Parathyroid adenoma (tissue), 2 donors: Measurements from ENCODE around the gene SLAMF6.

Source experiments
- H2AFZ ChIP-seq: fragments of 300-600 bp; sonication (generic); one replicate; pipeline ENCODE4 v1.7.0; 2017; ENCODE audit warnings: antibody characterized with exemption, mild to moderate bottlenecking
- H3K27ac ChIP-seq: fragments of 300-600 bp; sonication (generic); one replicate; pipeline ENCODE4 v1.7.0; 2017
- H3K27me3 ChIP-seq: fragments of 300-600 bp; sonication (generic); one replicate; pipeline ENCODE4 v1.7.0; 2017; ENCODE audit warnings: low read length; ENCODE audit not compliant: control insufficient read depth, insufficient read depth
- H3K36me3 ChIP-seq: fragments of 300-600 bp; sonication (generic); one replicate; pipeline ENCODE4 v1.7.0; 2017; ENCODE audit warnings: low read length; ENCODE audit not compliant: control insufficient read depth, insufficient read depth
- H3K4me1 ChIP-seq: fragments of 300-600 bp; sonication (generic); one replicate; pipeline ENCODE4 v1.7.0; 2017; ENCODE audit warnings: control low read depth
- H3K4me2 ChIP-seq: fragments of 300-600 bp; sonication (generic); one replicate; pipeline ENCODE4 v1.7.0; 2017; ENCODE audit warnings: low read length
- H3K4me3 ChIP-seq: fragments of 300-600 bp; sonication (generic); one replicate; pipeline ENCODE4 v1.7.0; 2017; ENCODE audit warnings: low read depth, low read length
- H3K79me2 ChIP-seq: fragments of 300-600 bp; sonication (generic); one replicate; pipeline ENCODE4 v1.7.0; 2017; ENCODE audit warnings: control low read depth
- H3K9ac ChIP-seq: fragments of 300-600 bp; sonication (generic); one replicate; pipeline ENCODE4 v1.7.0; 2017; ENCODE audit warnings: mild to moderate bottlenecking
- H3K9me3 ChIP-seq: fragments of 300-600 bp; sonication (generic); one replicate; pipeline ENCODE4 v1.7.0; 2017; ENCODE audit warnings: low read length; ENCODE audit not compliant: control insufficient read depth
- TF ChIP-seq, protein P1 (sequence below): fragments of 300-600 bp; sonication (generic); IDR thresholded peaks from one replicate; pipeline ENCODE4 v1.7.0; 2017; ENCODE audit warnings: antibody characterized with exemption, mild to moderate bottlenecking
- donor health status: primary hyperparathyroidism.

SLAMF6 gene

DNA sequence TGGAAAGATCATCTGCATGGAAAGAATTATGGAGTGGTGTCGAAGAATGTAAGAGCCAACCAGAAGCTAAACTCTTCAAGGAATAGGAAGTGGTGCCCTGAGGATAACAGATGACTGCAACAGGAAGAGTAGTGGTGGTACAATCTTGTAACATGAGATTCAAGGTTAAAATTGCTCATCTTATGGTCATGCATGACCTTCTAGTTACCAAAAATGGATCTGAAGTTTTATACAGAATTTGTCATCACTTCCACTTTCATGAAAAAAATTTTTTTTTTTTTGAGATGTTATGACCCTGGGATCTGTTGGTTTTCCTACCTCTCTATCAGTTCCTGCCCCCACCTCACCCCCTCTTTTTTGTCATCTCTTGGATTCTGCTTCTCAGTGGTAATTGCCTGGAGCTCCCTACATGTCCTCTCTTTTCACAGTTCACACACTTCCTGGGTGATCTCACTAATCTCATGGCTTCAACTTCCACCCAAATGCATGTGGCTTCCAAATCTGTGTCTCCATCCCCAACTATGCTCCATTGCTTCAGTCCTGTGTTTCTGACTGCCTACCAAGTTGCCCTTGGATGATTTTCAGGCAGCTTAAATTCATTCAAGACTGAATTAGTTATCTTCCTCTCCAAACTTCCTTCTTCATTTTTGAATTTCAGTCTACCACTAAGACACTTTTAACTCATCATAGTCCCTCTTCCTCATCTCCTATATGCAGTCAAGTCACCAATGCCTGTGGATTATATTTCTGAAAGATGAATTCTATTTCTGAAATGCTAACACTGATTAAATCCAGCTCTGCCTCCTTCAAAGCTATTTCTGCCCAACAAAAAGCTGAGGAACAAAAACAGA, 48.4 kb downstream of the SLAMF6 start:
- Histone ChIP-seq H3K4me1 (no peaks in the 10 kb centered on the region), H2AFZ (no peak overlapping the region), H3K9ac (no peak overlapping the region), H3K4me2 (no peak overlapping the region), H3K79me2 (no peaks in the 10 kb centered on the region), H3K4me3 (no peak overlapping the region), H3K9me3 (peaks cover 5% of the 10 kb centered on the region), H3K27ac (no peak overlapping the region), H3K27me3 (no peaks in the 10 kb centered on the region), H3K36me3 (no peaks in the 10 kb centered on the region)
- TF ChIP-seq, protein P1, sequence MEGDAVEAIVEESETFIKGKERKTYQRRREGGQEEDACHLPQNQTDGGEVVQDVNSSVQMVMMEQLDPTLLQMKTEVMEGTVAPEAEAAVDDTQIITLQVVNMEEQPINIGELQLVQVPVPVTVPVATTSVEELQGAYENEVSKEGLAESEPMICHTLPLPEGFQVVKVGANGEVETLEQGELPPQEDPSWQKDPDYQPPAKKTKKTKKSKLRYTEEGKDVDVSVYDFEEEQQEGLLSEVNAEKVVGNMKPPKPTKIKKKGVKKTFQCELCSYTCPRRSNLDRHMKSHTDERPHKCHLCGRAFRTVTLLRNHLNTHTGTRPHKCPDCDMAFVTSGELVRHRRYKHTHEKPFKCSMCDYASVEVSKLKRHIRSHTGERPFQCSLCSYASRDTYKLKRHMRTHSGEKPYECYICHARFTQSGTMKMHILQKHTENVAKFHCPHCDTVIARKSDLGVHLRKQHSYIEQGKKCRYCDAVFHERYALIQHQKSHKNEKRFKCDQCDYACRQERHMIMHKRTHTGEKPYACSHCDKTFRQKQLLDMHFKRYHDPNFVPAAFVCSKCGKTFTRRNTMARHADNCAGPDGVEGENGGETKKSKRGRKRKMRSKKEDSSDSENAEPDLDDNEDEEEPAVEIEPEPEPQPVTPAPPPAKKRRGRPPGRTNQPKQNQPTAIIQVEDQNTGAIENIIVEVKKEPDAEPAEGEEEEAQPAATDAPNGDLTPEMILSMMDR, result no peak

DNA sequence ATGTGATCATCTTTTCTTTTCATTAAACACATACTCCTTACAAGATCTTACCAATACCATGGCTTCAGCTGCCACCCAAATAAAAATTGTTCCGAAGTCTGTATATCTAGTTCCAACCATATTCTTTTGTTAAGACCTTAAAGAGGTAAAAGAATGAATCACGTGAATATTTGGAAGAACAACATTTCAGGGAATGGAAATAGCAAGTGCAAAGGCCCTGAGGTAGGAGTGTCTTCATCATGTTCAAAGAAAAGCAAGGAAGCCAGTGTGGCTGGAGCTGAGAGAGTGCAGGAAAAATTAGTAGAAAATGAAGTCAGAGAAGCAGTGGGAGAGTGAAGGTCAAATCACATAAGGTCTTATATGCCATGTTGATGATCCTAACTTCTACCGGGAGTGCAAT, 50.9 kb downstream of the SLAMF6 start:
- peaks cover 5% of the 10 kb centered on the region for H3K9me3 ChIP-seq
- H3K9ac ChIP-seq, result no peak overlapping the region
- H3K4me3 ChIP-seq, result no peak overlapping the region
- H3K27ac ChIP-seq, result no peak overlapping the region
- no peaks in the 10 kb centered on the region for H3K36me3 ChIP-seq
- no peaks in the 10 kb centered on the region for H3K4me1 ChIP-seq
- H3K4me2 ChIP-seq, result no peak overlapping the region
- no peaks in the 10 kb centered on the region for H3K79me2 ChIP-seq
- no peak overlapping the region for H2AFZ ChIP-seq
- TF ChIP-seq, protein P1, result no peak
- no peaks in the 10 kb centered on the region for H3K27me3 ChIP-seq

DNA sequence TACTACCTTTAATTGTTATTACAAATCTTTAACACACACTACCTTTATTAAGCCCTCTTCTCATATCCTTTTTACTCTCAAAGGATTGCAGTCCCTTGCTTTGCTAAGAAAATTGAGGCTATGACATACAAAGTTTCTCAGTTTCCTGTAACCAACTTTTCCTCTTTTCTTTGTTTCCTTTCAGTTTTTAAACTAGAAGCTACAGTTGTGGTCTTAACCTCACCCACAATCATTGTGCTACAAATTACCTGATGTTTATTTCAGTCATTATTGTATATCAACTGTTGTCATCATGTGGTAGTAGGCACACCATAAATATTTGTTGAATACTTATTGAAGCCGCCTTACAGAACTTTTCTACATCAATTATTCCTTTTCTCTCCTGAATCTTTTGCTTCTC, 51.8 kb downstream of the SLAMF6 start:
- no peaks in the 10 kb centered on the region for H3K27me3 ChIP-seq
- no peak overlapping the region for H3K4me2 ChIP-seq
- no peak overlapping the region for H3K9ac ChIP-seq
- no peak overlapping the region for H3K27ac ChIP-seq
- no peak overlapping the region for H2AFZ ChIP-seq
- H3K9me3 ChIP-seq, result peaks cover 5% of the 10 kb centered on the region
- no peak overlapping the region for H3K4me3 ChIP-seq
- H3K79me2 ChIP-seq, result no peaks in the 10 kb centered on the region
- H3K36me3 ChIP-seq, result no peaks in the 10 kb centered on the region
- TF ChIP-seq, protein P1, result no peak
- no peaks in the 10 kb centered on the region for H3K4me1 ChIP-seq

DNA sequence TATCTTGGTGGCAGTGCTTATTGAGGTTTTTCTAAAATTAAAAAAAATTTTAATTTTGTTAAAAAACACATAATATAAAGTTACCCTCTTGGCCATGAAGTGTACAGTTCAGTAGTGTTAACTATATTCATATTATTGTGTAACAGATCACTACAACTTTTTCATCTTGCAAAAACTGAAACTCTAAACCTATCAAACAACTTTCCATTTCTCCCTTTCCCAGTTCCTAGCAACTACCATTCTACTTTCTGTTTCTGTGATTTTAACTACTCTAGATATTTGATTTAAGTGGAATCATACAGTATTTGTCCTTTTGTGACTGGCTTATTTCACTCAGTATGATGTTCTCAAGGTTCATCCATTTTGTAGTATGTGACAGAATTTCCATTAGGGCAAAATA, 55.5 kb downstream of the SLAMF6 start:
- TF ChIP-seq, protein P1, result no peak
- Histone ChIP-seq H3K79me2 (no peaks in the 10 kb centered on the region), H3K27ac (no peak overlapping the region), H3K4me3 (no peak overlapping the region), H3K4me2 (no peak overlapping the region), H3K9ac (no peak overlapping the region), H2AFZ (no peak overlapping the region), H3K9me3 (no peaks in the 10 kb centered on the region), H3K36me3 (no peaks in the 10 kb centered on the region), H3K27me3 (no peaks in the 10 kb centered on the region), H3K4me1 (no peaks in the 10 kb centered on the region)

DNA sequence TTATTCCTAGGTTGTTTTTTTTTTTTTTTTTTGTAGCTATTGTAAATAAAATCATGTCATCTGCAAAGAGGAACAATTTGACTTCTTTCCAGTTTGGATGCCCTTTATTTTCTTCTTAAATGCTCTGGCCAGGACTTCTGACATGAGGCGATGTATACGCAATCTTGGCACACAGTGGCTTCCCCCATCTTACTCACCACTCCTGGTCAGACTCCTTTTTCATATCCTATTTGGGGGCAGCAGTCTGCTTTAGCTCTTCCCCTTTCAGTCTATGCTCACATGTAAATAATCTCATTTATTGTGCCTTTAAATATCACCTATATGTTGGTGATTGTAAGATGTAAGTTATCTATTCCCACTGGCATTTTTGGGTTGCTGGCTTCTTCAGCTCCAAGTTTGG, 56.1 kb downstream of the SLAMF6 start:
- H3K9me3 ChIP-seq, result no peaks in the 10 kb centered on the region
- H3K27ac ChIP-seq, result no peak overlapping the region
- H3K4me2 ChIP-seq, result no peak overlapping the region
- no peak overlapping the region for H2AFZ ChIP-seq
- H3K79me2 ChIP-seq, result no peaks in the 10 kb centered on the region
- no peaks in the 10 kb centered on the region for H3K27me3 ChIP-seq
- no peak overlapping the region for H3K9ac ChIP-seq
- TF ChIP-seq, protein P1, result no peak
- no peak overlapping the region for H3K4me3 ChIP-seq
- H3K36me3 ChIP-seq, result no peaks in the 10 kb centered on the region
- H3K4me1 ChIP-seq, result no peaks in the 10 kb centered on the region
